Neuron (in vitro differentiated cells): ENCODE measurements around the gene NEK2.
"Not testable (repeated sequence)": the region's sequence is repeated elsewhere in the genome, so short reads cannot be mapped to it uniquely, and the experiment has no call there.

Source experiments
- H2AFZ ChIP-seq: one replicate; pipeline ENCODE4 v1.6.1; 2013; ENCODE audit warnings: low read depth, mild to moderate bottlenecking, inconsistent platforms, low read length, moderate library complexity
- H3K27me3 ChIP-seq: one replicate; pipeline ENCODE4 v1.6.1; 2013; ENCODE audit warnings: low read length; ENCODE audit not compliant: insufficient read depth
- H3K36me3 ChIP-seq: one replicate; pipeline ENCODE4 v1.6.1; 2013; ENCODE audit warnings: low read length; ENCODE audit not compliant: insufficient read depth
- H3K4me1 ChIP-seq: one replicate; pipeline ENCODE4 v1.6.1; 2013; ENCODE audit warnings: low read length; ENCODE audit not compliant: insufficient read depth
- H3K4me3 ChIP-seq: 2 replicates; pipeline ENCODE4 v1.5.1; 2013; ENCODE audit warnings: mild to moderate bottlenecking, low read length, moderate library complexity
- H3K9me3 ChIP-seq: one replicate; pipeline ENCODE4 v1.6.1; 2013; ENCODE audit warnings: low read length

Gene NEK2

GRCh38 chr1:211705467-211706091 lies 30.2 kb upstream of the NEK2 start:
- H3K4me1 ChIP-seq, result no peaks in the 10 kb centered on the region
- peaks cover 8% of the 10 kb centered on the region for H3K27me3 ChIP-seq
- H2AFZ ChIP-seq, result no peak overlapping the region
- H3K4me3 ChIP-seq, result no peak overlapping the region
- no peaks in the 10 kb centered on the region for H3K36me3 ChIP-seq
- no peaks in the 10 kb centered on the region for H3K9me3 ChIP-seq

DNA sequence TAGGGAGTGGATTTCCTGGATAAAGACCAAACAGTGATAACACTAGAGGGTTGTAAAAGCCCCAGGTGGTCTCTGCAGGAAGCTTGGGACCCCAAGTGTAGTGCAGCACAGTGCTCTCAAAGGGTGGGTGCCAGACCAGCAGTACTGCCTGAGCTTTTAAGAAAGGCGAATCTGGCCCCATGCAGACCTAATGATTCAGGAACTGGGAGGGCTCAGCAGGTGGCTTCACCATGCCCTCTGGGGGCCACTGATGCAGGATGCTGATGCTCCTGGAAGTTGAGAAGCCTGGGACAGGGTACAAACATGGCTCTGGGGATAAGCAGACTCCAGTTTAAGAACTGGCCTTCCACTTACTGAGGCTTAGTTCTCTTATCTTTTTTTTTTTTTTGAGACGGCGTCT lies 29.1 kb upstream of the NEK2 start:
- Histone ChIP-seq H3K27me3 (peaks cover 9% of the 10 kb centered on the region), H3K9me3 (no peaks in the 10 kb centered on the region)

GRCh38 chr1:211703812-211704537 lies 28.6 kb upstream of the NEK2 start:
- H3K36me3 ChIP-seq, result no peaks in the 10 kb centered on the region
- no peaks in the 10 kb centered on the region for H3K4me1 ChIP-seq
- H3K9me3 ChIP-seq, result no peaks in the 10 kb centered on the region
- no peak overlapping the region for H3K4me3 ChIP-seq
- H3K27me3 ChIP-seq, result peaks cover 14% of the 10 kb centered on the region
- no peak overlapping the region for H2AFZ ChIP-seq

More for the DNA sequence above, 29.1 kb upstream of the NEK2 start:
- Histone ChIP-seq H2AFZ (no peak overlapping the region), H3K36me3 (no peaks in the 10 kb centered on the region), H3K4me1 (no peaks in the 10 kb centered on the region), H3K4me3 (no peak overlapping the region)

GRCh38 chr1:211701733-211702132 lies 26.3 kb upstream of the NEK2 start:
- no peaks in the 10 kb centered on the region for H3K9me3 ChIP-seq
- H2AFZ ChIP-seq, result no peak overlapping the region
- H3K27me3 ChIP-seq, result peaks cover 17% of the 10 kb centered on the region
- H3K36me3 ChIP-seq, result no peaks in the 10 kb centered on the region
- H3K4me3 ChIP-seq, result no peak overlapping the region
- no peaks in the 10 kb centered on the region for H3K4me1 ChIP-seq

GRCh38 chr1:211699059-211699458 lies 23.6 kb upstream of the NEK2 start:
- Histone ChIP-seq H3K36me3 (no peaks in the 10 kb centered on the region), H3K4me3 (no peak overlapping the region), H3K27me3 (peaks cover 17% of the 10 kb centered on the region), H2AFZ (no peak overlapping the region), H3K9me3 (no peaks in the 10 kb centered on the region), H3K4me1 (no peaks in the 10 kb centered on the region)

GRCh38 chr1:211698161-211699026 lies 23.0 kb upstream of the NEK2 start:
- no peak overlapping the region for H2AFZ ChIP-seq
- H3K4me3 ChIP-seq, result peak overlapping the region; percentile 34
- H3K27me3 ChIP-seq, result peaks cover 17% of the 10 kb centered on the region
- no peaks in the 10 kb centered on the region for H3K36me3 ChIP-seq
- H3K9me3 ChIP-seq, result no peaks in the 10 kb centered on the region
- no peaks in the 10 kb centered on the region for H3K4me1 ChIP-seq

GRCh38 chr1:211697356-211697755 lies 21.9 kb upstream of the NEK2 start:
- Histone ChIP-seq H3K27me3 (peaks cover 14% of the 10 kb centered on the region), H3K9me3 (no peaks in the 10 kb centered on the region), H3K36me3 (no peaks in the 10 kb centered on the region)

DNA sequence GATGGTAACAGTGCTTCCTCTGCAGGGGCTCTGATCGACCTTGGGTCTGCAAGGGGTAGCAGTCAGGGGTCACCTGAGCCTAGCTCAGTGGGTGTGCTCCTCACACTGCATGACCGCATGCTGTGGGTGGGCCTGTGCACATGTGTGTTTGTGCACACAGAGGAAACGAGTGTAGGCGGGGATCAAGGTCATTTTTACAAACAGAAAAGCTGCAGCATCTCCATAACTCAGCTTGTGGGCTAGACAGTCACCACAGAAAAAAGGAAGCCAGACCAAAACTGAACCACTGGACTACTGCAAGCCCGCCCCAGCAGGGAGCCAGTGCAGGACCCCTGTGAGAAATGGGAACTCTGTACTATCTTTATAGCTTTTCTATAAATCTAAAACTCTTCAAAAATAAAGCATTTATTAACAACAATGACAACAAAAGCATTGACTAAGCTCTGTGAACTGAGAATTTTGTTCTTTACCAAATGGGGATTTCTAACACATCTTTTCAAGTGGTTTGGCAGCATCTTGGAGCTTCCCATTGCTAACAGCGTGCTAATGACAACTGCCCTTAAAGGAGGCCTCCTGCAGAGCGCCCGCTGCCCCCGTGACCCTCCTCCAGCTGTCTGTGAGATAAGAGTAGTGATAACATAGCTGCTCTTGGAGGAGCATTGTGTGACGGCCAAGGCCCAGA lies 19.9 kb upstream of the NEK2 start:
- Histone ChIP-seq H2AFZ (no peak overlapping the region), H3K9me3 (no peaks in the 10 kb centered on the region), H3K27me3 (peaks cover 9% of the 10 kb centered on the region), H3K4me1 (no peaks in the 10 kb centered on the region), H3K36me3 (no peaks in the 10 kb centered on the region), H3K4me3 (no peak overlapping the region)

More at GRCh38 chr1:211697356-211697755, 21.9 kb upstream of the NEK2 start:
- no peak overlapping the region for H2AFZ ChIP-seq
- H3K4me3 ChIP-seq, result no peak overlapping the region
- no peaks in the 10 kb centered on the region for H3K4me1 ChIP-seq

DNA sequence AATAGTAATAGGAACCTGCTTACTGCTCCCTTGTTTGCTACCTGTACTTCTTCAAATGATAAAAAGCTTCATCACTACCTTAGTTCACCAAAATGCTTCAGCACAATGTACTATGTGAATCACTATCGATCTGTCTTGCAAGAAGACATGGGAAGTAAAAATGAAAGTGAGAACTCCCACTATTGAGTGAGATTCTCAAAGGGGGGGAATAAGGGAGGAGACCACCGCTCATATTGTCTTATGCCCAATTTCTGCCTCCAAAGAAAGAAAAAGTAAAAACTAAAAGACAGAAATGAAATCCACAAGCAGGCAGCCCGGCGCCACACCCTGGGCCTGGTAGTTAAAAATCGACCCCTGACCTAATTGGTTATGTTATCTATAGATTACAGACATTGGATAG lies 18.5 kb upstream of the NEK2 start:
- H3K4me3 ChIP-seq, H3K27me3 ChIP-seq, H2AFZ ChIP-seq, H3K36me3 ChIP-seq, H3K4me1 ChIP-seq, H3K9me3 ChIP-seq: not testable (repeated sequence)

DNA sequence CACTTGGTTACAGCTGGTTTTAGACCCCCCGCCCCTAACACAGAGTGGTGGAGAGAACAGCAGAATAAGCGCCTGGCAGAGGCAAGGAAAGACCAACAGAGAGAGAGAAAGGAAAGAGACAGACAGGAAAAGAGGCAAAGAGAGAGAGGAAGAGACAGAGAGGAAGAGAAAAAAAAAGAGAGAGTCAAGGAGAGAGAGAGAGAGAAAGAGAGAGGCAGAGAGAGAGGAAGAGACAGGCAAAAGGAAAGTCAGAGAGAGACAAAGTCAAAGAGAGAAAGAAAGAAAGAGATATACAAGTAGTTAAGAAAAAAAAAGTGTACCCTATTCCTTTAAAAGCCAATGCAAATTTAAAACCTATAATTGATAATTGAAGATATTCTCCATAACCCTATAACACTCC lies 13.0 kb upstream of the NEK2 start:
- no peaks in the 10 kb centered on the region for H3K36me3 ChIP-seq
- no peak overlapping the region for H2AFZ ChIP-seq
- H3K4me1 ChIP-seq, result peaks cover 6% of the 10 kb centered on the region
- H3K9me3 ChIP-seq, result no peaks in the 10 kb centered on the region
- no peaks in the 10 kb centered on the region for H3K27me3 ChIP-seq
- H3K4me3 ChIP-seq, result no peak overlapping the region

DNA sequence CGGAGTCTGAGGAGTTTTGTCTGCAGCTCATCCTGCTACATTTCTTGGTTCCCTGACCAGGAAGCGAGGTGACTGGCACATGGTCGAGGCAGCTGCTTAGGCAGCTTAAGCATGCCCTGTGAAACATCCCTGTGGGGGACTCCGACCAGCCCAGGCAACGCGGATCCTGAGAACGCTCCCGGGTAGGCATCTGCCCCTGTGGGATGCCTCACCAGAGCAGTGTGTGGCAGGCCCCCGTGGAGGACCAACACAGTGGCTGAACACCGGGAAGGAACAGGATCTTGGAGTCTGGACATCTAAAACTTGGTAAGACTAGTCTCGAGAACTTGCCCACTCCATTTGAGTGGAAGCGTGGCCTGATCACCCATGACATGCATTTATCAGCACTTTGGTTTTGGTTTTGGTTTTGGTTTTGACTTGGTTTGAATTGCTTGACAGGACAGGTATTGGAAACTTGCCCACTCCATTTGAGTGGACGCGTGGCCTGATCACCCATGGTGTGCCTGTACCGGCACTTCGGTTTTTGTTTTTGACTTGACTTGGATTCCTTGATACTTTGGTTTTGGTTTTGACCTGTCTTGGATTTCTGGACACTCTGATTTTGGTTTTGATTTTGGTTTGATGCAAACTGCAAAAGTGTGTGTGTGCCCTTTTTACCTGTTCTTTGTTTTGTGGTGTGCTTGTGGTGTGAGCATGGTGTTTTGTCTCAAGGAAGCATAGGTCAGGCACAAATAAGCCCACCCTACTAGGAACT lies 12.2 kb upstream of the NEK2 start:
- Histone ChIP-seq H3K4me3 (no peak overlapping the region), H3K4me1 (peaks cover 6% of the 10 kb centered on the region), H3K36me3 (no peaks in the 10 kb centered on the region), H3K9me3 (no peaks in the 10 kb centered on the region), H2AFZ (no peak overlapping the region), H3K27me3 (no peaks in the 10 kb centered on the region)

- no peaks in the 10 kb centered on the region for H3K36me3 ChIP-seq
- no peaks in the 10 kb centered on the region for H3K9me3 ChIP-seq
Observed at GRCh38 chr1:211685823-211686222, 10.4 kb upstream of the NEK2 start.

More at GRCh38 chr1:211685823-211686222, 10.4 kb upstream of the NEK2 start:
- H3K4me3 ChIP-seq, result no peak overlapping the region
- H3K27me3 ChIP-seq, result no peaks in the 10 kb centered on the region
- no peak overlapping the region for H2AFZ ChIP-seq
- peaks cover 6% of the 10 kb centered on the region for H3K4me1 ChIP-seq
